GM13976 (cell line): ENCODE measurements around the gene TSG101.
A peak's percentile ranks its signal among the peaks of the same experiment; 100 is the strongest.

ENCODE experiments used
- DNase-seq: peaks from one replicate; pipeline ENCODE4 v3.0.0; 2012; ENCODE audit warnings: low spot score
- CTCF ChIP-seq: IDR thresholded peaks from 2 replicates; pipeline ENCODE4 v1.5.1; 2012; ENCODE audit warnings: borderline replicate concordance, mild to moderate bottlenecking; ENCODE audit not compliant: insufficient read depth; ENCODE audit errors: extremely low read depth, missing control alignments, control extremely low read depth
- in situ Hi-C: fragments of 300-500 bp; cut with MboI; formaldehyde crosslinking; loops from one replicate; pipeline ENCODE4 v1.12.0; 2022; ENCODE audit warnings: low sequenced_read_pairs, mixed read lengths, inconsistent platforms; ENCODE audit not compliant: unreplicated experiment

TSG101 gene

DNA sequence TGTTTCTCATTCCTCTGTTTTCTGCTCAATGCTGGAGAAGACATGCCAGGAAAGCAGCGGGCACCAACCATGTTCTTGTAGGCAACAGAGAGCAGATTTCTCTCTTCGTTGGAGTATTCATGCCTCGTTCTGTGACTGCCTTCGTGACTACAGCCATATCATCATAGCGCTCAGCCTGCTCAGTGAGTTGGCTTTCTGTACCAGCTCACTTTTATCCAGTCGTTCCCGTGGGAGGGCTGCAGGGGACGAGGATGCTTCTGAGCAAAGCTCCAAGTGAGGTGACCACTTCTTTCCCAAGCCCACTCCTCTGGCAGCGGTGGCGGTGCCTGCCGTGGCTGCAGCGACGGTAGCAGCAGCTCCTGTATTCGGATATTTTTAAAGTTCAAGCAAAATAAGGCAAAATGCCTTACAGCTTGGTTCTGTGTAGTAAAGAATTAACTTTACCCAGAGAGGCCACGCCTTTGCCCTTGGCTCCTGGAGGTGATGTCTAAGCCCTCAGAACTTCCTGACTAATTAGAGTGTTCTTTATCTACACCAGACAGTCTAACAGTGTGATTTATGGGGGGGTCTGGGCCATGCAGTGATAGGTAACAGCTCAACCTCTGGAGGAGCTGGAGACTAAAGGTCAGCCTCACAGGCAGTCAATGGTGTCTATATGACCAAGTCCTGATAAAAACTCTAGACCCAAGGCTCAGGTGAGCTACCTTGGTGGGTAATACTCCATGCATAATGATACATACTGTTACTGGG, 35.8 kb downstream of the TSG101 start:
- no peak for DNase-seq
- in situ Hi-C loops, result no loop called here
- TF ChIP-seq CTCF, result no peak

- DNase-seq, result no peak
- in situ Hi-C loops, result no loop called here
- TF ChIP-seq CTCF, result no peak
Observed at GRCh38 chr11:18490319-18490718, 36.4 kb downstream of the TSG101 start.

DNA sequence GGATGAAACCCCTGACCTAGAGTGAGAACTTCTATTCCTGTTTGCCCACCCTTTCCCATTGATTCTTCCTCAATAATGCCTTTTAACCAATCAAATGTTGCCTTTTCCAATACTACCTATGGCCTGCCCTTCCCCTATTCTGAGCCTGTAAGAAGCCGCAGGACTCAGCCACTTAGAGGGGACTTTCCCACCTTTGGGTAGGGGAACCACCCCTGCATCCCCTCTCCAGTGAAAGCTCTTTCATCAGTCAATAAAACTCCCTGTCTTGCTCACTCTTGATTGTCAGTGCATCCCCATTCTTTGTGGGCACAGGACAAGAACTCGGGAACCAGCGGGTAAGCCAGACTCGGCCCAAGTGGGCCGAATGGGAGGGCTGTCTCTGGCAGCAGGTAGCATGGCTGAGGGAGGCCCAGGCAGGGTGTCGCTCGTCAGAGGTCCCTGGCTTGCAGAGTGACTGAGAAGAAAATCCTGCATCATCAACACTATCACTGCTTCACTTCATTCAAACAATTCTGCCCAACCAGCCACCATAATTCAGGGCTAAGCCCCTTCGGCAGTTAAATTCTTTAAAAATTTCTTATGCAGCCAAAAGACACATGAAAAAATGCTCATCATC, 40.7 kb downstream of the TSG101 start:
- TF ChIP-seq CTCF, result no peak
- peak; percentile 46 for DNase-seq
- in situ Hi-C loops, result no loop called here

DNA sequence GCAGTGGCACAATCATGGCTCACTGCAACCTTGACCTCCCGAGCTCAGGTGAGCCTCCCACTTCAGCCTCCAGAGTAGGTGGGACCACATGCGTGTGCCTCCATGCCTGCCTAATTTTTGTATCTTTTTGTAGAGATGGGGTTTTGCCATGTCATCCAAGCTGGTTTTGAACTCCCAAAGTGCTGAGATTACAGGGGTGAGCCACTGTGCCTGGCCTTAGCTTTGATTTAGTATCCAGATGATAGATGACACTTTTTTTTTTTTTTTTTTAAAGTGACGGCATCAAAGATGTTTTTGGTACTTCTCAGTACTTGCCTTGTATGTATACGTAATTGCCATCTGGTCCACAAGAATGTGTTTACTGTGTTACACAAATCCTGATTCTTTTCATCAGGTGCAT, 47.7 kb downstream of the TSG101 start:
- no peak for TF ChIP-seq CTCF
- no peak for DNase-seq
- in situ Hi-C loops, result no loop called here

DNA sequence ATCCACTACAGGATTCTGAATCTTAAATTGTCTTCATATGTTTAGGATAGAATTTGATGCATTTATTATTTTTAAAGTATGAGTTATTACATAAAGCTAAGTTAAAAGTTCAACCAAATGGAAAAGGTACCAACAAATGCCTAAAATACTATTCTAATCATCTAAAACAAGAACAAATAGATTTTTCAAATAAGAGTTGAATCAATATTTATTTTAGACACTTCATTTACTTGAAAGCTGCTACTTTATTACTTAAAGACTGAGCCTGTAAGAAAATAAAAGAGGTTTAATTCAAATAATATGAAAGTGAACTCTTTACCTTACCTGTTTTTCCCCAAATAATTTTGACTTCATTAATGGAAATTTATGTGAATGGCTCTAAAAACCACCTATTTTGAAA, 54.2 kb downstream of the TSG101 start:
- in situ Hi-C loops, result no loop called here
- no peak for DNase-seq
- TF ChIP-seq CTCF, result no peak

DNA sequence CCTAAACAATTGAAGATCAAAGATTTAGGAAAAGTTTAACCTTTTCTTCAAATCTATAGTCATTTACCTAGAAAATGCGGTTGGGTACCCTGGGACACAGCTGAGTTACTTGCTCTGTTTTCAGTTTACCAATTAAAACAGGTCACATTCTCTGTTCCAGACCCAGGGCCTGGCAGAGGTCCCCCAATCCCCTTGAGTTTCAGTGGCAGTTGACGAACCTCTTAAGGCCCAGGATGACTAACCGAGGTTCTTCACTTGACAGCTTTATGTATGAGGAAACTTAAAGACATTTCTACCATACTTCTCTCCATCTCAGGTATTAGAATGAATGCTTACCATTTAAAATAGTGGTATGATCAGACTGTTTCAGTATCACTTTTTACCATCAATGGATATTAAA, 54.7 kb downstream of the TSG101 start:
- no peak for DNase-seq
- no peak for TF ChIP-seq CTCF
- in situ Hi-C loops, result no loop called here

DNA sequence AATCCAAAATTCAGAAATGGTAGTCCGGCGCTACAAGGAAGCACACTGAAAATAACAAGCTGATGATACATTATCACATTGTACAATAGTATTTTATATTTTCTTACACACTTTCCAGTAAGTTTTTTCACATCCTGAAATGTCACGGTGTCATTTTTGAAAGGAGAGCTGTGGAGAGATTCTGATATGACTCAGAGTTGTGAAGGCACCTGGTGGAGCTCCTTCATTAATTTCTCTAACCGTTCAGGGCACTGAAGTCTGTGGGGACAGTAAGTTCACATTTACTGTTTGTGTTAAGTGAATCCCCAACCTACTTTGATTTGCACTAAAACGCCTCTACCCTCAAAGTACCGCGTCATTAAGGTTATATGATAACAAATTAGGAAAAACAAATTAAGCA, 57.8 kb downstream of the TSG101 start:
- TF ChIP-seq CTCF, result no peak
- no peak for DNase-seq
- in situ Hi-C loops, result no loop called here
